Thyroid gland (tissue), 4 donors: ENCODE results near the gene HOXD8.

ENCODE experiments used
- POLR2A ChIP-seq, 2 donors: fragments of 450-650 bp; IDR thresholded peaks; one replicate each; pipeline ENCODE4 v1.6.1; 2017; ENCODE audit warnings: antibody characterized with exemption in 2 of 2, mild to moderate bottlenecking in 2 of 2, moderate library complexity in 1 of 2
- TF ChIP-seq, protein P1 (sequence below), 6 experiments: fragments of 200-600 bp in 3 of 6; fragments of 450-650 bp in 3 of 6; sonication (generic) in 3 of 6; IDR thresholded peaks; one replicate each; pipeline ENCODE4 v1.5.1; 2016 to 2019; ENCODE audit warnings: antibody characterized with exemption in 6 of 6, mild to moderate bottlenecking in 2 of 6, inconsistent platforms in 1 of 6, moderate library complexity in 1 of 6

DNA sequence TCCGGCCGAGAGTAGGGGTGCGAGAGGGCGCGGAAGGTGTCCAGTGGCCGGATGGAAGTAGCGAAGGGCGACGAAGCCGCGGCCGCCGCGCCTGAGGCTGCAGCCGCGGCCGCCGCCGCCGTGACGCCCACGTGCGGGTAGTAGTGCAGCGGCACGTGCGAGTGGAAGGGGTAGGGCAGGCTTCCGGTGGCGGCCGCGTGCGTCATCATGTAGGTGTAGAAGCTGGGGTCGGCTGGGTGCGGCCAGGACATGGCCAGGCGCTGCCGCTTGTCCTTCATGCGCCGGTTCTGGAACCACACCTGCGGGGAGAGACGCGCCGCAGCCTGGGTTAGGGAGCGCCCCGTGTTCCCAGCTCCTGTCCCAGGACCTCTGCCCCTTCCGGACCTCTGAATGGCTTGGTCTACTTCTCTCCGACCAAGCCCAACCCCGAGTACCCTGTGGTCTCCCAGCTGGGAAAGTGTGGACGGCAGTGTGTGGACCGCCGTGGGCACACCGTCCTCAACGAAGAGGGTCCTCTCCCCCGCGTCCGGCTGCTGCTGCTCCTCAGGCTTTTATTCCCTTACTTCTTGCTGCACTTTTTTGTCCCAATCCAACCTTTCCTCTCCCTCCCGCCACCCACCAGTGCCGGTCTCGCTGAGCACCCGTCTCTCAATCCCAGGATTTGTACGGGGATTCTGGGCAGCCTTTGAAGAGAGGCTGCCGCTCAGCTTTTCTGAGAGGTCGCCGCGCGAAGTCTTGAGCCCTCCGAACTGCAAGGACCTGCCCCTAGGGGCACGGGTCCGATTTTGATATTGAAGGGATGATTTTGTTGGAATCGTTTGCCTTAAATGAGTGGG, 48.7 kb upstream of the HOXD8 start:
- TF ChIP-seq, protein P1, sequence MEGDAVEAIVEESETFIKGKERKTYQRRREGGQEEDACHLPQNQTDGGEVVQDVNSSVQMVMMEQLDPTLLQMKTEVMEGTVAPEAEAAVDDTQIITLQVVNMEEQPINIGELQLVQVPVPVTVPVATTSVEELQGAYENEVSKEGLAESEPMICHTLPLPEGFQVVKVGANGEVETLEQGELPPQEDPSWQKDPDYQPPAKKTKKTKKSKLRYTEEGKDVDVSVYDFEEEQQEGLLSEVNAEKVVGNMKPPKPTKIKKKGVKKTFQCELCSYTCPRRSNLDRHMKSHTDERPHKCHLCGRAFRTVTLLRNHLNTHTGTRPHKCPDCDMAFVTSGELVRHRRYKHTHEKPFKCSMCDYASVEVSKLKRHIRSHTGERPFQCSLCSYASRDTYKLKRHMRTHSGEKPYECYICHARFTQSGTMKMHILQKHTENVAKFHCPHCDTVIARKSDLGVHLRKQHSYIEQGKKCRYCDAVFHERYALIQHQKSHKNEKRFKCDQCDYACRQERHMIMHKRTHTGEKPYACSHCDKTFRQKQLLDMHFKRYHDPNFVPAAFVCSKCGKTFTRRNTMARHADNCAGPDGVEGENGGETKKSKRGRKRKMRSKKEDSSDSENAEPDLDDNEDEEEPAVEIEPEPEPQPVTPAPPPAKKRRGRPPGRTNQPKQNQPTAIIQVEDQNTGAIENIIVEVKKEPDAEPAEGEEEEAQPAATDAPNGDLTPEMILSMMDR (IDR thresholded peaks at IDR 0.05) = no peak
- no peak for TF ChIP-seq POLR2A (IDR thresholded peaks at IDR 0.05)
